RWPE1 (cell line): Measurements from ENCODE around the gene CD1E.

Experiments
- CTCF ChIA-PET: fragments of 350-600 bp; sonication (Branson Sonifier 250); formaldehyde crosslinking; extraction: SDS; loops from one replicate; lab custom pipeline; 2021; lab: Yijun Ruan, JAX
- POLR2A ChIA-PET: fragments of 400-600 bp; formaldehyde crosslinking; extraction: SDS; loops from one replicate; lab custom pipeline; 2020; ENCODE audit warnings: antibody characterized with exemption; ENCODE audit not compliant: low non-redundant PET; lab: Yijun Ruan, JAX
- DNase-seq: peaks from one replicate; pipeline ENCODE4 v3.0.0; 2012; ENCODE audit warnings: low spot score
- H3K27ac ChIP-seq: fragments of 450-650 bp; 2 replicates; pipeline ENCODE4 v1.5.1; 2017
- CTCF ChIP-seq: fragments of 450-650 bp; conservative IDR thresholded peaks from 2 replicates; pipeline ENCODE4 v1.5.1; 2017; ENCODE audit warnings: low read depth, mild to moderate bottlenecking

CD1E gene

GRCh38 chr1:158374860-158375259 lies 21.2 kb downstream of the CD1E start:
- H3K27ac ChIP-seq, result no peak overlapping the region
- ChIA-PET POLR2A (no interaction called here), CTCF (no interaction called here)
- TF ChIP-seq CTCF, result no peak
- no peak for DNase-seq

GRCh38 chr1:158390331-158390730 lies 36.6 kb downstream of the CD1E start:
- no peak for TF ChIP-seq CTCF
- ChIA-PET POLR2A (no interaction called here), CTCF (no interaction called here)
- DNase-seq, result no peak
- H3K27ac ChIP-seq, result no peak overlapping the region

- ChIA-PET POLR2A (no interaction called here), CTCF (no interaction called here)
- DNase-seq, result no peak
- no peak for TF ChIP-seq CTCF
- H3K27ac ChIP-seq, result no peak overlapping the region
Measured at GRCh38 chr1:158391099-158391498, 37.4 kb downstream of the CD1E start.

GRCh38 chr1:158393476-158393875 lies 39.8 kb downstream of the CD1E start:
- POLR2A ChIA-PET, result no interaction called here

GRCh38 chr1:158396646-158397045 lies 43.0 kb downstream of the CD1E start:
- CTCF ChIA-PET, result no interaction called here
- POLR2A ChIA-PET, result no interaction called here
- TF ChIP-seq CTCF, result no peak
- no peak overlapping the region for H3K27ac ChIP-seq
- DNase-seq, result no peak

More at GRCh38 chr1:158393476-158393875, 39.8 kb downstream of the CD1E start:
- no peak overlapping the region for H3K27ac ChIP-seq
- CTCF ChIA-PET, result no interaction called here
- TF ChIP-seq CTCF, result no peak
- DNase-seq, result no peak

GRCh38 chr1:158398818-158399514 lies 45.3 kb downstream of the CD1E start, which contains the start of gene OR10T2:
Gene OR10T2, minus strand, starts transcription at chr1:158399466. Its CDS starts 0 bp downstream, at chr1:158399466.
- ChIA-PET POLR2A (no interaction called here), CTCF (no interaction called here)
- no peak within 1 kb of the TSS for H3K27ac ChIP-seq
- no peak for TF ChIP-seq CTCF
- DNase-seq, result no peak
